ENCODE data around the gene TBC1D8. TPM values are rescaled to one million over a fixed set of nuclear protein-coding genes. Genes with fewer than 3 reads are reported as not detected.

The TBC1D8 gene
- total RNA-seq, 2 donors from 2014 or later: 63.8 to 111 TPM

DNA sequence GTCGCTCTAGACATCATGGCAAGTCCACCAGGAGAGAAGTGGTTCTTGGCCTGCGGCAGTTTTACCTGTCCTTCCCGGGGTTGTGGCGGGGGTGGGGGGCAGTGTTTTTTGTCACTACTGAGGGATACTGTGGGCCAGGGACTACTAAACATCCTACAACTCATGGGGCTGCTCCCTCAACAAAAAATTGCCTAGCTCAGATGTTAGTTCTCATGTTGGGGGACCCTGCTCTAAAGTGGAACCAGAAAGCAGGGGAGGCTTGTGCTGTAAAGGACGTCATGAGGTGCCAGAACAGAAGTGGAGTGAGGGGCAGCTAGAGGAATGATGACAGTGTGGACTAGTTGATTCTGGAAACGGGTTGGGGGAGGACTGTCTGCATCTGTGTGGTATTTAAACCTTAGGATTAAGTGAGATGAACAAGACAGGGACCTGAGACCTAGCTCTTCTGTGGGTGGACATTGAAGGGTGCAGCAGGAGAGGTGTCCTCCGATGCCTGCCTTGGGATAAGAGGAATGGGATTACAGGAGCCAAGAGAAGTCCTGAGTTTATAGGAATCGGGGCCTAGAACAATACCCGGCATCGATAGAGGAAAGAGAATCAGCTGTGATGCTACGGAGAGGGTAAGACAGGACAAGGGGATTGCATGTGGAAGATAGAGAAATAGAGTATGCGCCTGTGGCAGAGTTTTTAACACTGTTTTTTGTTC, 146.4 kb downstream of the TBC1D8 start:
- Histone ChIP-seq H3K27ac (peak overlapping the region in 1 of 4 donors; percentile 89), H3K27me3 (no peaks in the 10 kb centered on the region), H3K4me1 (peaks cover 37% of the 10 kb centered on the region), H3K4me3 (no peak overlapping the region), H3K36me3 (replicated peaks in 1 of 2; ENCODE audit: insufficient read depth in 1 of 2, low read depth in 2 of 2) (peaks cover 15 to 28% of the 10 kb centered on the region in 2 donors), H3K9me3 (no peaks in the 10 kb centered on the region)
- 88 to 89% methylated on average over 11 to 12 of the region's 12 CpGs for WGBS, 2 donors
- intact Hi-C loops (cut with DNase I): no loop called here
- DNase-seq (peak in 1 of 4 donors; percentile 4), ATAC-seq (no peak)
- TF ChIP-seq POLR2A (IDR thresholded peaks at IDR 0.05): no peak
- TF ChIP-seq, protein P1, sequence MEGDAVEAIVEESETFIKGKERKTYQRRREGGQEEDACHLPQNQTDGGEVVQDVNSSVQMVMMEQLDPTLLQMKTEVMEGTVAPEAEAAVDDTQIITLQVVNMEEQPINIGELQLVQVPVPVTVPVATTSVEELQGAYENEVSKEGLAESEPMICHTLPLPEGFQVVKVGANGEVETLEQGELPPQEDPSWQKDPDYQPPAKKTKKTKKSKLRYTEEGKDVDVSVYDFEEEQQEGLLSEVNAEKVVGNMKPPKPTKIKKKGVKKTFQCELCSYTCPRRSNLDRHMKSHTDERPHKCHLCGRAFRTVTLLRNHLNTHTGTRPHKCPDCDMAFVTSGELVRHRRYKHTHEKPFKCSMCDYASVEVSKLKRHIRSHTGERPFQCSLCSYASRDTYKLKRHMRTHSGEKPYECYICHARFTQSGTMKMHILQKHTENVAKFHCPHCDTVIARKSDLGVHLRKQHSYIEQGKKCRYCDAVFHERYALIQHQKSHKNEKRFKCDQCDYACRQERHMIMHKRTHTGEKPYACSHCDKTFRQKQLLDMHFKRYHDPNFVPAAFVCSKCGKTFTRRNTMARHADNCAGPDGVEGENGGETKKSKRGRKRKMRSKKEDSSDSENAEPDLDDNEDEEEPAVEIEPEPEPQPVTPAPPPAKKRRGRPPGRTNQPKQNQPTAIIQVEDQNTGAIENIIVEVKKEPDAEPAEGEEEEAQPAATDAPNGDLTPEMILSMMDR (IDR thresholded peaks at IDR 0.05): no peak

DNA sequence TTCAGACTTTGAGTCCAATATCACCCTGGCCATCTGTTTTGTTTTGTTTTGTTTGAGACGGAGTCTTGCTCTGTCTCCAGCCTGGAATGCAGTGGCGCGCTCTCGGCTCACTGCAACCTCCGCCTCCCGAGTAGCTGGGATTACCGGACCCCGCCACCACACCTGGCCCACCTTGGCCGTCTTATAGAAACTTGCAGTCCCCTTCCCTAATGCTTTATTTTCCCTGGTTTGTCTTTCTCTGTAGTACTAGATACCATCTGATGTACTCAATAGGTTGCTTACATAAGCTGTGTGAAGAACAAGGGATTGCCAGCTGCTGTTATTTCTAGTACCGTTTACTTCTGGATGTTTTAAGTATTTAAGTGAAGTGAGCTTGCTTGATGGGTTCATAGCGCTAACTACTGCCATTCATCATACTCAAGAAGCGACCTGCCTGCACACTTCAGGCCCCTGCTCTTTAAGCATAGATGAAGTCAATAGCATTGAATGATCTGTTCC, 147.9 kb downstream of the TBC1D8 start:
- peaks cover 15 to 25% of the 10 kb centered on the region in 2 donors for H3K36me3 ChIP-seq (replicated peaks in 1 of 2; ENCODE audit: insufficient read depth in 1 of 2, low read depth in 2 of 2)
- WGBS, 2 donors: 16 to 22% methylated on average over 12 of the region's 12 CpGs
- intact Hi-C loops (cut with DNase I): no loop called here
- peak overlapping the region; percentile 70 to 92 (median 88) for H3K27ac ChIP-seq
- no peaks in the 10 kb centered on the region for H3K27me3 ChIP-seq
- no peaks in the 10 kb centered on the region for H3K9me3 ChIP-seq
- DNase-seq: no peak
- TF ChIP-seq, protein P1 (IDR thresholded peaks at IDR 0.05): no peak
- no peak for TF ChIP-seq POLR2A (IDR thresholded peaks at IDR 0.05)
- peaks cover 37% of the 10 kb centered on the region for H3K4me1 ChIP-seq
- H3K4me3 ChIP-seq: peak overlapping the region; percentile 93 to 96
- ATAC-seq: no peak

DNA sequence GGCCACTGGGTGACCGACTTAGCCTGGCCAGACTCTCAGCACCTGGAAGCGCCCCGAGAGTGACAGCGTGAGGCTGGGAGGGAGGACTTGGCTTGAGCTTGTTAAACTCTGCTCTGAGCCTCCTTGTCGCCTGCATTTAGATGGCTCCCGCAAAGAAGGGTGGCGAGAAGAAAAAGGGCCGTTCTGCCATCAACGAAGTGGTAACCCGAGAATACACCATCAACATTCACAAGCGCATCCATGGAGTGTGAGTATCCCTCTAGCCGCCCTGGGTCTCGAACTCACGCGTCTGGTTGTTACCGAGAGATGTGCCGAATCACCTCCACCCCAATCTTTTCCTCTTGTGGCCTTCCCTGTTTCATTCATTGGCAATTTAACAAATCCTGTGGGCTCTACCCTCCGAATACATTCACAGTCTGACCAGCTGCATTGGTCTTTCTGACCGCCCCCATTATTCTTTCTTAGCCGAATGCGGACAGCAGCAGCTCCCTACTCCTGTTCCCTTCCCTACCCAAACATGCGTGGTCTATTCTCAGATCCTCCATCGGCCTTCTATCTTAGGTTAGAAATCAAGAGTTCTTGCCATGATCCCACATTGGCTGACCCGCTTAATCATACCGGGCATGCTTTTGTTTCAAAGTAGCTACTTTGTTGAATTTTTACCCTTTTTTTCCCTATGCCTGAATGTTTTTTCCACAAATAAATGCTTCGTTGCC, 148.5 kb downstream of the TBC1D8 start:
- intact Hi-C loops (cut with DNase I): no loop called here
- Histone ChIP-seq H3K4me1 (peaks cover 37% of the 10 kb centered on the region), H3K27ac (peak overlapping the region; percentile 70 to 92 (median 88)), H3K36me3 (replicated peaks in 1 of 2; ENCODE audit: insufficient read depth in 1 of 2, low read depth in 2 of 2) (peaks cover 15 to 25% of the 10 kb centered on the region in 2 donors), H3K9me3 (no peaks in the 10 kb centered on the region), H3K27me3 (no peaks in the 10 kb centered on the region), H3K4me3 (peak overlapping the region; percentile 93 to 96)
- DNase-seq (no peak), ATAC-seq (no peak)
- WGBS, 2 donors: 0 to 1% methylated on average over 20 to 26 of the region's 26 CpGs
- no peak for TF ChIP-seq POLR2A (IDR thresholded peaks at IDR 0.05)
- TF ChIP-seq, protein P1 (IDR thresholded peaks at IDR 0.05): no peak

DNA sequence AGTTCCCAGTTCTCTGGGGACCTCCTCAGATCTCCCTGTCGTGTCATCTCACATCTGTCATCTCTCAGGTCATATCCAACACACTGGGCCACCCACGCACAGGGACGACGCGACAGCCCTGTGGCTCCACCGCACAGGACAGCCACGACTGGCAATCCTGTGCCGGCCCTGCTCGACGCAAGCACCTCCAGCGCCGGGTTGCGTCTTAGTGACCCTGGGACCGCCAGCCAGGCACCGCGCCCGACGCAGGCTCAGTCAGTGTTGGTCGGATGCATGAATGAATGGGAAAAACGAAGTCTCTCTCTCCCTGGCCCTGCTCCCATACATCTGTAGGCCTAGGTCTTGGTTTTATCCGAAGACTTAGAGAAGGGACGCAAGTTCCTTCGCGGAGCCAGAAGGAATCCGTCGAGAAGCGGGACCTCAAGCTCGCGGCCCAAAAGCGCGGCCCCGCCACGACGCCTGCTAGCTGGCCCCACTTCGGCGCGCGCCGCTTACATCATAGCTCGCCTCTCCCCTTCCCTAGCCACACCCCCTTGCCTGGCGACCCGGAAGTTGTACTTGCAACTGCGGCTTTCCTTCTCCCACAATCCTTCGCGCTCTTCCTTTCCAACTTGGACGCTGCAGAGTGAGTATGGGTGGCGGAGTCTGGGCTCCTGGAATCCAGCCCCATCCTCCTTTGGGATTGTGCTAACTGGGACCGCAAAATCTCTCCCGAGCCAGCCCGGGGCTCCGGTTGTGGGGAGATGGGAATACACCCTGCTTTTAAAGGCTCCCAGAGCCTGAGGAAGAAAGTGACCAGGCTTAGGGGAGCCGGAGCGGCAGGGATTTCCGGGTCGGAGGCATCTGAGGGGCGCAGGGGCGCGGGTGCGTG, 149.3 kb downstream of the TBC1D8 start, which contains the start of gene RPL31:
Gene RPL31, plus strand, starts transcription at position 599 of the 871 bp plus-strand sequence. CDS start 413 bp downstream, outside the sequence.
- Histone ChIP-seq H3K4me3 (peak within 1 kb of the TSS; percentile 93 to 96), H3K4me1 (peaks cover 36% of the 10 kb centered on the region), H3K36me3 (replicated peaks in 1 of 2; ENCODE audit: insufficient read depth in 1 of 2, low read depth in 2 of 2) (peaks cover 14 to 23% of the 10 kb centered on the region in 2 donors), H3K27ac (peak within 1 kb of the TSS; percentile 70 to 92 (median 88)), H3K27me3 (no peaks in the 10 kb centered on the region), H3K9me3 (no peaks in the 10 kb centered on the region)
- TF ChIP-seq, protein P1 (IDR thresholded peaks at IDR 0.05): no peak
- TF ChIP-seq POLR2A (IDR thresholded peaks at IDR 0.05): peak; percentile 72 to 93 (median 92)
- 4 to 9% methylated on average over 20 to 59 of the region's 59 CpGs for WGBS, 2 donors
- DNase-seq (peak; percentile 96 to 98 (median 98)), ATAC-seq (peak; percentile 98)
- intact Hi-C loops (cut with DNase I): no loop called here

Measured in body of pancreas (tissue), 4 donors.